ENCODE measurements around the gene SDR9C7.

DNA sequence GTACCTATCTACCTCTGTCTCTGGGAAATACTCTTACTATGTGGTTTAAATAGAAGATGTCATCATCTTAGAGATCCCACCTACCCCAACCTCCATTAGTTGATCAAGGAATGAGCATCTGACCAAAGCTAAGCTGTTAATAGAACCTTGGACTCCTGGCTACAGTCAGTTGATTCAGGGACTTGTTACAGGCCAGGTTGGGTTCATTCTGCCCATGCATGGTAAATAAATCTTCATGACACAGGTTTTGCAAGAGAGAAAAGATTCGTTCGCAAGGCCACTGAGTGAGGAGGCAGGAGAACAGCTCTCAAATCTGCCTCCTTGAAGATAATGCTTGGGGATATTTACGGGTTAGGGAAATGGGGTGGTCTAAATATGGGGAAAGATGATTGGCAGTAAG lies 19.5 kb downstream of the SDR9C7 start:
- TF ChIP-seq, protein P1, sequence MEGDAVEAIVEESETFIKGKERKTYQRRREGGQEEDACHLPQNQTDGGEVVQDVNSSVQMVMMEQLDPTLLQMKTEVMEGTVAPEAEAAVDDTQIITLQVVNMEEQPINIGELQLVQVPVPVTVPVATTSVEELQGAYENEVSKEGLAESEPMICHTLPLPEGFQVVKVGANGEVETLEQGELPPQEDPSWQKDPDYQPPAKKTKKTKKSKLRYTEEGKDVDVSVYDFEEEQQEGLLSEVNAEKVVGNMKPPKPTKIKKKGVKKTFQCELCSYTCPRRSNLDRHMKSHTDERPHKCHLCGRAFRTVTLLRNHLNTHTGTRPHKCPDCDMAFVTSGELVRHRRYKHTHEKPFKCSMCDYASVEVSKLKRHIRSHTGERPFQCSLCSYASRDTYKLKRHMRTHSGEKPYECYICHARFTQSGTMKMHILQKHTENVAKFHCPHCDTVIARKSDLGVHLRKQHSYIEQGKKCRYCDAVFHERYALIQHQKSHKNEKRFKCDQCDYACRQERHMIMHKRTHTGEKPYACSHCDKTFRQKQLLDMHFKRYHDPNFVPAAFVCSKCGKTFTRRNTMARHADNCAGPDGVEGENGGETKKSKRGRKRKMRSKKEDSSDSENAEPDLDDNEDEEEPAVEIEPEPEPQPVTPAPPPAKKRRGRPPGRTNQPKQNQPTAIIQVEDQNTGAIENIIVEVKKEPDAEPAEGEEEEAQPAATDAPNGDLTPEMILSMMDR (conservative IDR thresholded peaks at IDR 0.05; ENCODE audit: low read depth in 2 of 2) = no peak
- no peak for TF ChIP-seq JUNB (IDR thresholded peaks at IDR 0.05; ENCODE audit: unreplicated experiment)
- no peak for TF ChIP-seq EZH2phosphoT487 (IDR thresholded peaks at IDR 0.05; ENCODE audit: unreplicated experiment)
- TF ChIP-seq, protein P2, sequence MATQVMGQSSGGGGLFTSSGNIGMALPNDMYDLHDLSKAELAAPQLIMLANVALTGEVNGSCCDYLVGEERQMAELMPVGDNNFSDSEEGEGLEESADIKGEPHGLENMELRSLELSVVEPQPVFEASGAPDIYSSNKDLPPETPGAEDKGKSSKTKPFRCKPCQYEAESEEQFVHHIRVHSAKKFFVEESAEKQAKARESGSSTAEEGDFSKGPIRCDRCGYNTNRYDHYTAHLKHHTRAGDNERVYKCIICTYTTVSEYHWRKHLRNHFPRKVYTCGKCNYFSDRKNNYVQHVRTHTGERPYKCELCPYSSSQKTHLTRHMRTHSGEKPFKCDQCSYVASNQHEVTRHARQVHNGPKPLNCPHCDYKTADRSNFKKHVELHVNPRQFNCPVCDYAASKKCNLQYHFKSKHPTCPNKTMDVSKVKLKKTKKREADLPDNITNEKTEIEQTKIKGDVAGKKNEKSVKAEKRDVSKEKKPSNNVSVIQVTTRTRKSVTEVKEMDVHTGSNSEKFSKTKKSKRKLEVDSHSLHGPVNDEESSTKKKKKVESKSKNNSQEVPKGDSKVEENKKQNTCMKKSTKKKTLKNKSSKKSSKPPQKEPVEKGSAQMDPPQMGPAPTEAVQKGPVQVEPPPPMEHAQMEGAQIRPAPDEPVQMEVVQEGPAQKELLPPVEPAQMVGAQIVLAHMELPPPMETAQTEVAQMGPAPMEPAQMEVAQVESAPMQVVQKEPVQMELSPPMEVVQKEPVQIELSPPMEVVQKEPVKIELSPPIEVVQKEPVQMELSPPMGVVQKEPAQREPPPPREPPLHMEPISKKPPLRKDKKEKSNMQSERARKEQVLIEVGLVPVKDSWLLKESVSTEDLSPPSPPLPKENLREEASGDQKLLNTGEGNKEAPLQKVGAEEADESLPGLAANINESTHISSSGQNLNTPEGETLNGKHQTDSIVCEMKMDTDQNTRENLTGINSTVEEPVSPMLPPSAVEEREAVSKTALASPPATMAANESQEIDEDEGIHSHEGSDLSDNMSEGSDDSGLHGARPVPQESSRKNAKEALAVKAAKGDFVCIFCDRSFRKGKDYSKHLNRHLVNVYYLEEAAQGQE (IDR thresholded peaks at IDR 0.05; ENCODE audit: unreplicated experiment) = no peak
- no peak for TF ChIP-seq POLR2AphosphoS5 (IDR thresholded peaks at IDR 0.05; ENCODE audit: low read depth)
- no peak for TF ChIP-seq EZH2 (IDR thresholded peaks at IDR 0.05; ENCODE audit: low read depth, unreplicated experiment)
- TF ChIP-seq CREB1 (CRISPR knock-in tag; IDR thresholded peaks at IDR 0.05; ENCODE audit: low read depth) = no peak
- TF ChIP-seq STAT1 (IDR thresholded peaks at IDR 0.05; ENCODE audit: unreplicated experiment) = no peak
